GM12873 (cell line): ENCODE data around the gene CNIH2.

Source experiments
- TF ChIP-seq, protein P1 (sequence below): IDR thresholded peaks from 2 replicates; pipeline ENCODE4 v1.5.1; 2012; ENCODE audit warnings: low read depth, mild to moderate bottlenecking, moderate library complexity, low read length, control low read depth; ENCODE audit not compliant: insufficient read depth; ENCODE audit errors: missing control alignments

The CNIH2 gene

DNA sequence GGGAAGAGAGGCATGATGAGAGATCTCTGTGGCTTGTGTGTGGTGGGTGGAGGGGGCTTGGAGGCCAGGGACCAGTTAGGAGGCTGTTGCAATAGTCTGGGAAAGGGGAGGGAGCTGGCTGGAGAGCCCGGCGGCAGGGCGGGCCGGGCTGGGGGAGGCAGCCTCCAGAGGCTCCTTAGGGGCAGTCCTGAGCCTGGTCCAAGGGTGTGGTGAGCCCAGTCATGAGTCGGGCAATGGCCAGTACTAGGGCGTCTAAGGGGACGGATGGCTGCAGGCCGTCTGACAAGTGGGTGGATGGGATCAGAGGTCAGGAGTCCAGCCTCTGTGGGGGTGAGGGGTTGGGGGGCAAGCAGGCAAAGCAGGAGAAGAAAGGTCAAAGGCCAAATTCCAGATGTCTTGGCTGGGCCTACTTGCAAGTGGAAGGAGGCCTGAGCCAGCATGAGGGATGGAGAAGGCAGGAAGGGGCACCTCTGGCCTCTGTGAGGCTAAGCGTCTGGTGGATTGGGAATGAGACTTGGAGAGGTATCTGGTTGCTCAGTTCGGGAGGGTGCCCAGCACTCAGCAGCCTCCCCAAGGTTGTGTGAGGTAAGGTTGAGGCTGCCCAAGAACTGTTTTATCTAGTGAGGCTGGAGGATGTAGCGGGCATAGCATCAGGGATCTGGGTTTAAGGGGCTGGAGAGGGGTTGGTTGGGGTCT, 44.9 kb downstream of the CNIH2 start:
- TF ChIP-seq, protein P1, sequence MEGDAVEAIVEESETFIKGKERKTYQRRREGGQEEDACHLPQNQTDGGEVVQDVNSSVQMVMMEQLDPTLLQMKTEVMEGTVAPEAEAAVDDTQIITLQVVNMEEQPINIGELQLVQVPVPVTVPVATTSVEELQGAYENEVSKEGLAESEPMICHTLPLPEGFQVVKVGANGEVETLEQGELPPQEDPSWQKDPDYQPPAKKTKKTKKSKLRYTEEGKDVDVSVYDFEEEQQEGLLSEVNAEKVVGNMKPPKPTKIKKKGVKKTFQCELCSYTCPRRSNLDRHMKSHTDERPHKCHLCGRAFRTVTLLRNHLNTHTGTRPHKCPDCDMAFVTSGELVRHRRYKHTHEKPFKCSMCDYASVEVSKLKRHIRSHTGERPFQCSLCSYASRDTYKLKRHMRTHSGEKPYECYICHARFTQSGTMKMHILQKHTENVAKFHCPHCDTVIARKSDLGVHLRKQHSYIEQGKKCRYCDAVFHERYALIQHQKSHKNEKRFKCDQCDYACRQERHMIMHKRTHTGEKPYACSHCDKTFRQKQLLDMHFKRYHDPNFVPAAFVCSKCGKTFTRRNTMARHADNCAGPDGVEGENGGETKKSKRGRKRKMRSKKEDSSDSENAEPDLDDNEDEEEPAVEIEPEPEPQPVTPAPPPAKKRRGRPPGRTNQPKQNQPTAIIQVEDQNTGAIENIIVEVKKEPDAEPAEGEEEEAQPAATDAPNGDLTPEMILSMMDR: no peak

DNA sequence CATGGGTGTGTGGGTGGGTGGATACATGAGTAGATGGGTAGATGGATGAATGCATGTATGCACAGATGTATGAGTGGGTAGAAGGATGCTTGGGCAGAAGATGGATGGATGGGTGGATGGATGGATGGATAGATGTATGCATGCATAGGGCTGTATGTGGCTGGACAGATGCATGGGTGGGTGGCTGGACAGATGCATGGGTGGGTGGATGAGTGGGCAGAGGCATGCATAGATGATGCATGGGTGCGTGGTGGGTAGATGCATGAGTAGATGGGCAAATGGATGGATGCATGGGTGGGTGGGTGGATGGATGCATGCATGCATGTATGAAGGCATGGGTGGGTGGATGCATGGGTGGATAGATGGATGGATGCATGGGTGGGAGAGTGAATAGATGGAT, 45.7 kb downstream of the CNIH2 start:
- TF ChIP-seq, protein P1: no peak

DNA sequence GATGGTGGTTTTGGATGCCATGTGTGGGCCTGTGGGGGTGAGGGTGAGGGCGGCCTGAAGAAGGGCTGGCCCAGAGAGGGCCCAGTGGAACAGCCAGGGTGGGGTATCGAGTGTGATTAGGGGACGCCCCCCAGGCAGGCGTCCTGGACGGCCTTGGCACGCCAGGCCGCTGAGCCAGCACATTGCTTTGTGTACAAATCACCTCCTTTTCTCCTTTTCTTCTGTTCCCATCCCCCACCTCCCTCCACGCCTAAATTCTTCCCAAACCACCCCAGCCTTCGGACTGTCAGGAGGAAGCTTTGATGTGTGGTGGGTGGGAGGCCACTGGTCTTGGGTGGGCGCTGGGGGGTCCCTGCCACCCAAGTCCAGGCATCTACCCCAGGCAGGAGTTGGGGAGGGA, 46.7 kb downstream of the CNIH2 start:
- TF ChIP-seq, protein P1: no peak

GRCh38 chr11:66325263-66325671, 47.3 kb downstream of the CNIH2 start:
- TF ChIP-seq, protein P1: no peak

- TF ChIP-seq, protein P1: no peak
Measured at GRCh38 chr11:66326261-66327111, 48.5 kb downstream of the CNIH2 start.

- TF ChIP-seq, protein P1: no peak
Measured at GRCh38 chr11:66327171-66328030, 49.4 kb downstream of the CNIH2 start.

DNA sequence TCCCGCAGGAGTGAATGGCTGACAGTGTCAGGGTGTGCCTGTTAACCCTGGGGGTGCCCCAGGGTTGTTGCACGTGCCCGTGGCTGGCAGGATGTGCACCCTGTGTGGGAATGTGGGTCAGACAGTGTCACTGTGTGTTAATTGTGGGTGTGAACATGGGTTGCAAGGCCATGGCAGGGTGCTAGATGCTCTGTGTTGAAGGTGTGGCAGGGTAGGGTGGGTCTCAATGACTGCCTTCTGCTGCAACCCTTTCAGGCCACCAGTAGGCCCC, 50.0 kb downstream of the CNIH2 start:
- TF ChIP-seq, protein P1: no peak
